HFF-Myc (cell line): ENCODE measurements around the gene KBTBD2.
"Not testable (repeated sequence)": the region's sequence is repeated elsewhere in the genome, so short reads cannot be mapped to it uniquely, and the experiment has no call there.

Experiments
- DNase-seq: peaks from one replicate; pipeline ENCODE4 v3.0.0-alpha.2; 2011; ENCODE audit warnings: low read depth; ENCODE audit errors: extremely low read depth
- H3K4me3 ChIP-seq: replicated peaks from 2 replicates; pipeline ENCODE4 v1.5.1; 2011; ENCODE audit warnings: low read depth, mild to moderate bottlenecking, control low read depth, low read length
- TF ChIP-seq, protein P1 (sequence below): IDR thresholded peaks from 2 replicates; pipeline ENCODE4 v1.5.1; 2012; ENCODE audit warnings: mild to moderate bottlenecking, low read depth, low read length, control low read depth; ENCODE audit errors: missing control alignments

Gene KBTBD2

DNA sequence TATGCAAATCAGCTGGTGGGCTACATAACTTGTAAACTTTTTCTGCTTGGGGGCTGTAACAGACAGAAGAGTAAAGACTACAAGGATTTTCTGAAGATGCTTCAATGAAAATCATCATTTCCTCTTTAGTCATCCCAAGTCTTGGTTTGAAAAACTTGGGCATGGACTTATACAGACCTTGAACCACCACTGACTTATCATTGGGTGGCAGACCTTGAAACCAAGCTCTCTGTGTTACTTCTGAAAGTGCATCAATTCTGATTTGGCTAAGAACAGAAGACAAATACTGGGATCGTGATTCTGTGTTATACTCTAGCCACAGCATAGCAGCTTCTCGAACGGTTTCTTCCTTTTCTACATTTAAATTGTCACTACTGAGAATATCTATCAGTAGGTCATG, 21.3 kb downstream of the KBTBD2 start:
- H3K4me3 ChIP-seq: no peak overlapping the region
- DNase-seq: no peak

DNA sequence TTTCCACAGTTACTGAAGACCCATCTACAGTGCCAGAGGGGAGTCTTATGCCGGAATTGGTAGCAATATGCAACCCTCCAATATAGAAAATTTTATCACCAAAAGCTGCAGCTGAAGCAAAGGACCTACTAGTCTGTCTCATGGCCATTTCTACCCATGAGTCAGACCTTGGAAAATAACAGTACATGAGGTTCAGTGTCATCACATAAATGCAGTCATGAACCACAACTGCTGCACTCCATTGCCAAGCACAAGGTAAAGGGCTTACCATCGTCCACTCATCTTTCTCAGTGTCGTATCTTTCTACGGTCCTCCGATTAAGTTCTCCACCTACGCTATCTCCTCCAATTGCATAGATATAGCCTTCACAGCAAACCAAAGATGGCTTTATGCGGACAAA, 21.8 kb downstream of the KBTBD2 start:
- no peak for DNase-seq
- H3K4me3 ChIP-seq: no peak overlapping the region
- TF ChIP-seq, protein P1, sequence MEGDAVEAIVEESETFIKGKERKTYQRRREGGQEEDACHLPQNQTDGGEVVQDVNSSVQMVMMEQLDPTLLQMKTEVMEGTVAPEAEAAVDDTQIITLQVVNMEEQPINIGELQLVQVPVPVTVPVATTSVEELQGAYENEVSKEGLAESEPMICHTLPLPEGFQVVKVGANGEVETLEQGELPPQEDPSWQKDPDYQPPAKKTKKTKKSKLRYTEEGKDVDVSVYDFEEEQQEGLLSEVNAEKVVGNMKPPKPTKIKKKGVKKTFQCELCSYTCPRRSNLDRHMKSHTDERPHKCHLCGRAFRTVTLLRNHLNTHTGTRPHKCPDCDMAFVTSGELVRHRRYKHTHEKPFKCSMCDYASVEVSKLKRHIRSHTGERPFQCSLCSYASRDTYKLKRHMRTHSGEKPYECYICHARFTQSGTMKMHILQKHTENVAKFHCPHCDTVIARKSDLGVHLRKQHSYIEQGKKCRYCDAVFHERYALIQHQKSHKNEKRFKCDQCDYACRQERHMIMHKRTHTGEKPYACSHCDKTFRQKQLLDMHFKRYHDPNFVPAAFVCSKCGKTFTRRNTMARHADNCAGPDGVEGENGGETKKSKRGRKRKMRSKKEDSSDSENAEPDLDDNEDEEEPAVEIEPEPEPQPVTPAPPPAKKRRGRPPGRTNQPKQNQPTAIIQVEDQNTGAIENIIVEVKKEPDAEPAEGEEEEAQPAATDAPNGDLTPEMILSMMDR: no peak

More for the DNA sequence above, 21.3 kb downstream of the KBTBD2 start:
- TF ChIP-seq, protein P1: no peak

DNA sequence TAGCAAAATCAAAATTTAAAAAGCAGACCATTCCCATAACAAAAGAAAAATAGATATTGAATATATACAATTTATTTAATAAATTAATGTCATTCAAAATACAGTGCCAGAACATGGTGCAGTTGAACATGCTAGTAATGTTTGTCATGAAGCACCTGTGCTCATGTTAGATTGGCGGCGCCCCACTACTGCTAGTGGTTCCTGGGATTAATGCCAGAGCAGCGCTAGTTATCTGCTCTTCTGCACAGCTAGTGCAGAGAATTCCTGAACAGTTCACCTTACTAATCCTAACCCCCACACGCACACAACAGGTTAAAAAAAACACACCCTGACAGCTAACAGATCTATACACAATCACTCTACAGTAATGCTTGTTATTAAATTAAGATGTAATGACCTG, 23.4 kb downstream of the KBTBD2 start:
- H3K4me3 ChIP-seq: no peak overlapping the region
- DNase-seq: no peak
- TF ChIP-seq, protein P1: no peak

DNA sequence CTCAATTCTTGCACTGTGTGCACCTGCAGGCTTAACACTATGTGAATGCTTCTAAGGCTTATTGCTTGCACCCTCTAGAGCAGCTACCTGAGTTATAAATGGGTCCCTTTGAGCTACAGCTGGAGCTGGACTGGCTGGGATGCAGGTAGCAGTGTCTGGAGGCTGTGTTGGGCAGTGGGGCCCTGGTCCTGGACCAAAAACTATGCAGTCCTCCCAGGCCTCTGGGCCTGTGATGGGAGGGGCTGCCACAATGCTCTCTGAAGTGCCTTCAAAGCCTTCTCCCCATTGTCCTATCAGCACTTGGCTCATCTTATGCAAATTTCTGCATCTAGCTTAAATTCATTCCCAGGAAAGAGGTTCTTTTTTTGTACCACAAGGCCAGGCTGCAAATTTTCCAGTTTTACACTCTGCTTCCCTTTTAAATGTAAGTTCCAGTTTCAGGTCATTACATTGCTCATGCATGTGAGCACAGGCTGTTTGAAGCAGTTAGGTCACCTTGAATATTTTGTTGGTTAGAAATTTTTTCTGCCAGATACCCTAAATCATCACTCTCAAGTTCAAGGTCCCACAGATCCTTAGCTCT, 26.0 kb downstream of the KBTBD2 start:
- DNase-seq: no peak
- TF ChIP-seq, protein P1: no peak

DNA sequence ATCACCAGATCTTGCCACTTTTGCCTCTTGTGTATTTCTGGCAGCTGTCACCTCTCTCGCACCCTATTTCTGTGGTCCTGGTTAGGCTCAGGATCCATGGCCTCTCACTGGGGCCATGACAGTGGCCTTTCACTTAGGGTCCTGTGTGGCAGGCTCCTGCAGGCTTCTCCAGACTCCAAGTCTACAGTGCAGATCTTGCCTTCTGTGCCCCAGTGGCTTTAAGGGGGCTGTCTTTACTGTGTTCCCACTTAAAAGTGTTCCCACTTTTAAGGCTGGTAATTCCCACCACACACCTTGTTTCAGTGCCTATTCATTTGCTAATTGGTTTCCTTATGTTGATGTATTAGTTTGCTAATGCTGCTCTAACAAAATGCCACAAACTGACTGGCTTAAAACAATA, 27.7 kb downstream of the KBTBD2 start:
- not testable (repeated sequence) for H3K4me3 ChIP-seq, DNase-seq

More for the DNA sequence above, 26.0 kb downstream of the KBTBD2 start:
- H3K4me3 ChIP-seq: no peak overlapping the region

DNA sequence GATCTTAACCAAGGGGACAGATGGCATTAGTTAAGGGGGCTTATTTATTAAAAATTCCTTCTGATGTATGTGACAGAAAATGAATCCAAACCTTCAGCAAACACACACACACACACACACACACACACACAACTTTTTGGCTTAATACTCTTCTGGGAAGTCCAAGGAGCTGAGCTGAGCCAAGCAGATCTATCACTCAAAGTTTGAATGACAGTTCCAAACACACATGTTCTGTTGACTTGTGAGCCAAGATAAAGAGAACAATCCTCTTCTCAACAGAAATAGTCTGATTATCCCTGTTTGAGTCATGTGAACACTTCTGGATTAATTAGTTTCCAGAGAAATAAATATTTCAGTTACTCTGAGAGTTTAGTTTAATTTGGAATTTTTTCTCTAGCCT, 31.5 kb downstream of the KBTBD2 start:
- DNase-seq: no peak
- no peak overlapping the region for H3K4me3 ChIP-seq
- TF ChIP-seq, protein P1: no peak

DNA sequence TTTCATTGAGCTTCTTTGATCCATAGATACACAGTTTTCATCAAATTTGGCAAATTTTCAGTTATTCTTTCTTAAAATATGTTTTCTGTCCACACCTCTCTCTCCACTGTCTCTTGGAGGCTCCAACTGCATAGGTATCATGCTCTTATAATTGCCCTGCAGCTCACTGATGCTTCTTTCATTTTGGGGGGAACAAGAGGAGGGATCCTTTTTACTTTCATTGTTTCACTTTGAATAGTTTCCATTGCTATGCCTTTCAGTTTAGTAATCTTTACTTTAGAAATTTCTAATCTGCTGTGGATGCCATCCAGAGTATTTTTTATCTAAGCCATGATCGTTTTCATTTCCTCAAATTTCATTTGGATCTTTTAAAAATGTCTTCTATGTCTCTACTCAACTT, 32.9 kb downstream of the KBTBD2 start:
- TF ChIP-seq, protein P1: no peak
- no peak for DNase-seq
- H3K4me3 ChIP-seq: no peak overlapping the region

DNA sequence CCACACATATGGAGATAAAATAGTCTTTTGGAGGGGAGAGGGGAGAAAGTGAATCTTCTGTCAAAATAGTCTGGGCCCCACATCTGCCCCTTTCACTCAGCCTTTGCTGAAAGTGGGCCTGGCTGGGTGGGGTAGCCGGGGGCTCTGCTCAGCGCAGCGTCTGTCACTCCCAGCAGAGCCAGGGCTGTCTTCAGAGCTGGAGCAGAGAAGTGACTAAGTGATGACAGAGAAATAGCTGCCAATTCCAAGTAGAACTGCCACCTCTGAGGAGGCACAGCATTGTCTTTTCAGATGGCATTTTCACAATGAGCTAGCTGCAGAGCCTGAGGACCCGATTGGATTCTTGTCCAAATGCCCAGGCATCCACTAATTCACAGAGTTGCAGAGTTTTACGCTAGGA, 34.5 kb downstream of the KBTBD2 start:
- not testable (repeated sequence) for H3K4me3 ChIP-seq, DNase-seq

DNA sequence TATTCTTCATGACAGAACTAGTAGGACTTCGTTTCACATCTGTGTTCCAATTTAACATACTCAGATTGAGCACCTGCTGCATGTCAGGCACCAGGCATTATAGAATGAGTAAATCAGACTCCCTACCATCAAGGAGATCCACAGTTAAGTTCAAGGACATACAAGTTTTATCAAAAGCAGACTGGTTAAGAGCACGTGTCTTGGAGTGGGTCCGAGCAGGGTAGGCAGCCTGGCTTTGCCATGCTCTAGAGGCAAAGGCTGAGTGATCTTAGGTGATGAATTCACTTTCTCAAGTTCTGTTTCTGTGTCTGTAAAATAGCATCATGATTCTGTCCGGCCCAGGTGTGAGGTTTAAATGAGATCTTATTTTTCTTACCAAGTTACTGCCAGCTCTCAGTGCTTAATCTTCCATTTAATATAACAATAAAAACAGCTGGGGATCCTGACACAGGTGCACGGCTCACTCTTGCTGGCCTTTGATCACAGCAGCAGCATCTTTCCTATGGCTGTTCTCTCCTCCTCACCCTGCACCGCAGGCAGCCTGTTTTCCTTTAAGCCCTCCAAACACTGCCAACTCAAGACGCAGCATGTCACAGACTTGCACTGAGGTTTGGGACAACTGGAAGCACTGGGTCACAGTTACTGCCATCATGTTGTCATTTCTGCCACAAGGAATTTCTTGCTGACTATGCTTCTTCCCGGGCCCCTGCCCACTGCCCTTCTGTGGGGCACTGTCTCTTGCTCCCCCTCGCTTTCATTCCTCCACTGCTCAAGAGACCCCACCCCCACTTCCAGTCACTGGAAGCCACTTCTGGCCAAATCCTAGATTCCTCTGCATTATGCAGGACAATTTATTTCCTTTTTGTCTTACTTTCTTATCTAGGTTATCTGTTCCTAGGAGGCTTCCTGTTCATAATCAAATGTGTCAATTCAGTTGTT, 35.5 kb downstream of the KBTBD2 start:
- DNase-seq: not testable (repeated sequence)

DNA sequence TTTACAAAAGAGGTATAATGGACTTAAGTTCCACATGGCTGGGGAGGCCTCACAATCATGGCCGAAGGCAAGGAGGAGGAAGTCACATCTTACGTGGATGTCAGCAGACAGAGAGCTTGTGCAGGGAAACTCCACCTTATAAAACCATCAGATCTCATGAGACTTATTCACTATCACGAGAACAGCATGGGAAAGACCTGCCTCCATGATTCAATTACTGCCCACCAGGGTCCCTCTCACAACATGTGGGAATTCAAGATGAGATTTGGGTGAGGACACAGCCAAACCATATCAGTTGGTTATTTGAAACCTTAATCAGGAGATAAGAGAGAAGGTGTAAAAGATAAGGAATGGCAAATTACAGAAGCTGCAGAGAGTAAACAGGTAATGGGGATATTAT, 40.9 kb downstream of the KBTBD2 start:
- not testable (repeated sequence) for H3K4me3 ChIP-seq, DNase-seq

More for the DNA sequence above, 35.5 kb downstream of the KBTBD2 start:
- not testable (repeated sequence) for H3K4me3 ChIP-seq

DNA sequence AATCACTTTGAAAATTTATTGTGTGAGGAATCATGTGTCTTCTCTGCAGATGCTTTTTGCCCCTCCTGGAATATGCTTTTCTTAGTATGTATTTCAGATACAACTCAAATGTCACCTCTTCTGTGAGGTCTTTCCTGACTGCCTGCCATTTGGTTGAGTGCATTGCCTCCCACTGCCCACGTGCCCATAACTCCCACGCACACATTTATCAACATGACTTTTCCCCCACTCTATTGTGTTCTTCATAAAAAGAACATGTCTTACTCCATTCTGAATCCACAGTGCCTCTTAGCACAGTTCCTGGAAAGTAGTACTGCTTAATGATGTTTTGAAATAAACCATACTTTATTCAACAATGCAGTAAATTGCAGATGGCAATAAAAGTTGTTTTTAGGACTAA, 42.9 kb downstream of the KBTBD2 start:
- not testable (repeated sequence) for DNase-seq, H3K4me3 ChIP-seq
